ENCODE results near the gene MYO7B.

MYO7B gene

DNA sequence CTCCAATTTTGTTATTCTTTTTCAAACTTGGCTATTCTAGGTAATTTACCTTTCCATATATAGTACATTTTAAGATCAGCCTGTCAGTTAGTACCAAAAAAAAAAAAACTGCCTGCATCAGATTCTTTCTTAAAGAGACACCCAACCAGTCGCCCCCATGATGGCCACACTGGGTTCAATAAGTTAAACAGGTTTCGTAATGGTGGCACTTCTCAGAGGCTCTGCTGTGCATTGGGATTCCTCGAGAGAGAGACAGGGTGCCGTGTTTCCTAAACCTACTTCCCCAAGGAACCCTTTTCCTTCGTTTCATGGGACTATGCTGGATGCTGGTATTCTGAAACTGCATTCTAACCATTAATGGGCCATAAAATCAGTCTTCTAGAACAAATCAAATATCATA, 37.4 kb downstream of the MYO7B start:
- H3K4me3 ChIP-seq (replicated peaks; ENCODE audit: low read depth, low read length): no peak overlapping the region
- TF ChIP-seq, protein P1, sequence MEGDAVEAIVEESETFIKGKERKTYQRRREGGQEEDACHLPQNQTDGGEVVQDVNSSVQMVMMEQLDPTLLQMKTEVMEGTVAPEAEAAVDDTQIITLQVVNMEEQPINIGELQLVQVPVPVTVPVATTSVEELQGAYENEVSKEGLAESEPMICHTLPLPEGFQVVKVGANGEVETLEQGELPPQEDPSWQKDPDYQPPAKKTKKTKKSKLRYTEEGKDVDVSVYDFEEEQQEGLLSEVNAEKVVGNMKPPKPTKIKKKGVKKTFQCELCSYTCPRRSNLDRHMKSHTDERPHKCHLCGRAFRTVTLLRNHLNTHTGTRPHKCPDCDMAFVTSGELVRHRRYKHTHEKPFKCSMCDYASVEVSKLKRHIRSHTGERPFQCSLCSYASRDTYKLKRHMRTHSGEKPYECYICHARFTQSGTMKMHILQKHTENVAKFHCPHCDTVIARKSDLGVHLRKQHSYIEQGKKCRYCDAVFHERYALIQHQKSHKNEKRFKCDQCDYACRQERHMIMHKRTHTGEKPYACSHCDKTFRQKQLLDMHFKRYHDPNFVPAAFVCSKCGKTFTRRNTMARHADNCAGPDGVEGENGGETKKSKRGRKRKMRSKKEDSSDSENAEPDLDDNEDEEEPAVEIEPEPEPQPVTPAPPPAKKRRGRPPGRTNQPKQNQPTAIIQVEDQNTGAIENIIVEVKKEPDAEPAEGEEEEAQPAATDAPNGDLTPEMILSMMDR (IDR thresholded peaks at IDR 0.05; ENCODE audit: low read length, missing control alignments): no peak
- no peak for DNase-seq (ENCODE audit: low read depth)

GRCh38 chr2:127573298-127573697, 37.8 kb downstream of the MYO7B start:
- no peak overlapping the region for H3K4me3 ChIP-seq (replicated peaks; ENCODE audit: low read depth, low read length)
- no peak for DNase-seq (ENCODE audit: low read depth)
- TF ChIP-seq, protein P1 (IDR thresholded peaks at IDR 0.05; ENCODE audit: low read length, missing control alignments): no peak

- H3K4me3 ChIP-seq (replicated peaks; ENCODE audit: low read depth, low read length): no peak overlapping the region
- TF ChIP-seq, protein P1 (IDR thresholded peaks at IDR 0.05; ENCODE audit: low read length, missing control alignments): no peak
- no peak for DNase-seq (ENCODE audit: low read depth)
Measured at GRCh38 chr2:127573771-127574170, 38.3 kb downstream of the MYO7B start.

- TF ChIP-seq, protein P1 (IDR thresholded peaks at IDR 0.05; ENCODE audit: low read length, missing control alignments): no peak
- no peak for DNase-seq (ENCODE audit: low read depth)
- H3K4me3 ChIP-seq (replicated peaks; ENCODE audit: low read depth, low read length): no peak overlapping the region
Measured at GRCh38 chr2:127574656-127575055, 39.2 kb downstream of the MYO7B start.

DNA sequence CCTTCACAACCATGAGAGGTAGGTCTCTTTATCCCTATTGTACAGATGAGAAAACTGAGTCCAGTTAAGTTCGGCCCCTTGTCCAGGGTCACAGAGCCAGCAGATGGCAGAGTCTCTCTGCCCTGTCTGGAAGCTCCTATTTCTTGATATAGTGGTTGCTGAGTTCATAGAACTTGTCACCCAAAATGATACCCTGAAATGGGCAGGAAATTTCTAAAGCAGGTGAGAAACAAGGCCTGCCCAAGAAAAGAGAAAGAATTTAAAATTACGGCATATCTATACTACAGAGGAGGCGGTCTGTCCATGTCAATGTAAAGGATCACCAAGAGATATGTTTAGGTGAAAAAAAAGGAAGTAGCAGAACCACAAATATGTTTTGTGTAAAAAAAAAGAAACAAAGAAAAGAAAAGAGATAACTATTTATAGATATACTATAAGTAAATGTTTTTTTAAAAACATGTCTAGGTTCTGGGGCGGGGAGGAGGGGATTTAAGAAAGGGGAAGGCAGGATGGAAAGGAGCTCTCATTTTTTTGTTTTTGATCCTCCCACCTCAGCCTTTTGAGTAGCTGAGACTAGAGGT, 39.8 kb downstream of the MYO7B start:
- TF ChIP-seq, protein P1 (IDR thresholded peaks at IDR 0.05; ENCODE audit: low read length, missing control alignments): no peak
- no peak for DNase-seq (ENCODE audit: low read depth)
- no peak overlapping the region for H3K4me3 ChIP-seq (replicated peaks; ENCODE audit: low read depth, low read length)

DNA sequence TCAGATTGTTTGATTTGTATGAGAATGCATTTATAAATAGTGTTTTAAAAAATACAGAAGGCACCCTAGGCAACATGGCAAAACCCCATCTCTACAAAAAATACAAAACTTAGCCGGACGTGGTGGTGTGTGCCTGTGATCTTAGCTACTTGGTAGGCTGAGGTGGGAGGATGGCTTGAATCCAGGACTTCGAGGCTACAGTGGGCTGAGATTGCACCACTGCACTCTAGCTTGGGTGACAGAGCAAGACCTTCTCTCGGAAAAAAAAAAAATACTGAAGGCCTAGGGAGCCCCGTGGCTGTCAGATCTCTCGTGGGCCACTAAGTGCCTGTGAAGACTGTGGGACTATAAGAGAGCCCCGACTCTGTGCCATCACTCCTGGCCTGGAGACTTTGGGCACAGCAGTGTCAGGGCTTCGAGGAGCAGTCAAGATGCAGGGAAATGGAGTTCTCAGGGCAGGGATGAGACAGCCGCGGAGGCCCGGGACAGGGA, 40.5 kb downstream of the MYO7B start:
- H3K4me3 ChIP-seq (replicated peaks; ENCODE audit: low read depth, low read length): no peak overlapping the region
- TF ChIP-seq, protein P1 (IDR thresholded peaks at IDR 0.05; ENCODE audit: low read length, missing control alignments): no peak
- peak; percentile 46 for DNase-seq (ENCODE audit: low read depth)
